SK-N-MC (cell line): ENCODE results near the gene RNF31.

Source experiments
- EZH2 ChIP-seq: fragments of 200-600 bp; sonication (generic); IDR thresholded peaks from one replicate; pipeline ENCODE4 v1.6.1; 2017; ENCODE audit warnings: antibody characterized with exemption
- FOXP2 ChIP-seq: optimal IDR thresholded peaks from 2 replicates; pipeline ENCODE3; 2011; ENCODE audit warnings: mild to moderate bottlenecking, moderate library complexity; ENCODE audit not compliant: insufficient read depth; ENCODE audit errors: extremely low read length, control extremely low read depth
- POLR2AphosphoS5 ChIP-seq: IDR thresholded peaks from 2 replicates; pipeline ENCODE4 v1.6.1; 2012; ENCODE audit warnings: mild to moderate bottlenecking, low read depth, low read length, borderline replicate concordance

- TF ChIP-seq POLR2AphosphoS5 (no peak), EZH2 (no peak), FOXP2 (no peak)
Measured at GRCh38 chr14:24150567-24150966, 3.3 kb downstream of the RNF31 start.
